HG02943 (cell line): ENCODE results near the gene ZFYVE28.

Experiments used
- ATAC-seq: cut with Tn5 transposase; IDR thresholded peaks from one replicate; pipeline ENCODE4 v1.9.1; 2021; ENCODE audit warnings: mild to moderate bottlenecking, low read depth, moderate library complexity; ENCODE audit not compliant: unreplicated experiment

Gene ZFYVE28

DNA sequence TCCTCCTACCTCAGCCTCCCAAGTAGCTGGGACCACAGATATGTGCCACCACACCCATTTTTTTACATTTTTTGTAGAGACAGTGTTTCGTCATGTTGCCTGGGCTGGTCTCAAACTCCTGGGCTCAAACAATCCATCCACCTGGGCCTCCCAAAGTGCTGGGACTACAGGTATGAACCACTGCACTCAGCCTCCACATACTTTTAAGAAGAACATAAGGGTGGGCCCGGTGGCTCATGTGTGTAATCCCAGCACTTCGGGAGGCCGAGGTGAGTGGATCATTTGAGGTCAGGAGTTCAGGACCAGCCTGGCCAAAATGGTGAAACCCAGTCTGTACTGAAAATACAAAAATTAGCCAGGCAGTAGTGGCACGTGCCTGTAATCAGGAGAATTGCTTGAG lies 105.1 kb downstream of the ZFYVE28 start:
- no peak for ATAC-seq

DNA sequence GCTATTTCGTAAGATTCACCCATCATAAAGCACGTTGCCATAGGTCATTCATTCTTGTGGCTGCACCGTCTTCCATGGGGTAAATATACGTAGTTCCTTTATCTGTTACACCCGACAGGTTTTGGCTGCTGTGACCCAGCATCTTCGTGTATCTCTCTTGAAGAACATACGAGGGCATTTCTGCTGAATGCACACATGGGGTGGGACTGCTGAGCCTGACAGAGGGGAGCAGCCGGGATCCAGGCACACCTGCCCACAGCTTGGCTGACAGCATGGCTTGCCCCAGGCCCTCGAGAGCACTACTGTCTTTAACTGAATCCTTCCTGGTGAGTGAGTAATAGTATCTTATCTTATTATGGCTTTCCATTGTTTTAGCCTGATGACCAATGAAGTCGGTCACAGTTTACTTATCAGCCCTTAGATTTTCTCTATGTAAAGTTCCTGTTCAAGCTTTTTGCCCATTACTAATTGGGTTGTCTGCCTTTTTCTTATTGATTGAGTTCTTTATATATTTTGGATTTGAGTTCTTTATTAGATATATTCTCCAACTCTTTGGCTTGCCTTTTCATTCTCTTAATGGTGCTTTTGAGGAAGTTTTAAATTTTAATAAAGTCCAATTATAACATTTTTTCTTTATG lies 111.6 kb downstream of the ZFYVE28 start:
- no peak for ATAC-seq

DNA sequence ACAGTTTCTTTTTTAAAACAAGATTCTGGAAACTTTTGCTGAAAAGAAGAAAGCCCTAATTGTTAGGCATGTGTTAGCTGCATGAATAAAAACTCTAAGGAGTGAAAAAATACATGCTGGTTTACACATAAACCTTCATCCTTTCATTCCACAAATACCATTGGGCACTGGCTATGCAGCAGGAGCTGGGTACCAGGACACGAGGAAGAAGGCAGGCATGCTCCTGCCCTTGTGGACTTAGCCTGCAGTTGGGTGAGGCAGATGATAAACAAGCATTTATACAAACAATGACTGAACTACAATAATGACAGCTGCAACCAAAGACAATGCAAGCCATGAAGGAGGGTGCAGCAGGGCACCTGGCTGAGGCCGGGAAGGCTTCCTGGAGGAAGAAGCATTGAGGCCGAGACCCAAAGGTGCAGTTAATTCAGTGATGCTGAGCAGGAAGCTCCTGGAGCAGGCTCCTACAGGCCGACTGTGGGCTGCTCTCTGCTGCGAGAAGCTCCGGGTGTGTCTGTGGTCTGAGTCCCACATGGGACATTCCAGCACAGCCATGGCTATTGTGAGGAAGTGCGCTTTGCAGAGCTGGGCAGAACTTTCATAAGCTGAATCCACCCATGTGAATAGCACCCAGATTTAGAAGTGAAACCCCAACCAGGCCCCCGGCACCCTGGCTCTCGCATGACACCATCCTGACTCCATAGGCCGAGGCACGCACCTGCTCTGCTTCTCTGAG lies 112.5 kb downstream of the ZFYVE28 start:
- ATAC-seq, result no peak

DNA sequence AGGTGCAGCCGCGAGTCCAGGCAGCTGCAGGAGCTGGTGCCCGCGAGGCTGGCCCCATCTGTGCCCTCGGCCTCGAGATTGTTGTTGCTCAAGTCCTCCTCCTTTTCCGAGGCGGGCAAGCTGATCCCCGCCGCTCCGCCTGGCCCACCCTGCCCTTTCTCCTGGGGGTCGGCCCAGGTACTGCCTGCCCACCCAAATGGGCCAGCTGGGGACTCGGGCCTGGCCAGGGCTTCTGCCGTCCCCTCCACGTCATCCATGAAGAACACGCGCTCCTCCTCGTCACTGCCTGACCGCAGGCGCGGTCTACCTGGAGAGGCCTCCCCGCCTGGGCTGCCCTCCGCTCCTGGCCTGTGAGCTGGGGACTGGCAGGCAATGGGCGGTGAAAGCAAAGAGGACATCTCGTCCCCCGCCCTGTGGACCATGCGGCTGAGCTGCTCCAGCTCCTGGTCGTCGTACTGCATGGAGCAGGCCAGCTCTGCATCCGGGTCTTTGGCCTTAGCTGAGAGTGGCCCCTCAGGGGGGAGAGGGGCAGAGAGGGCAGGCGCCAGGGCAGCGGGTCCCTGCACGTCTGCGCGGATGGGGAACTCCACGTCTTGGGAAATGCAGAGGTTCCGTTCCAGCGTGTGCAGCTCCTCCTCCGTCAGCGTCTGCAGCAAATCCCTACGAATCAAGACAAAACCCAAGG lies 113.4 kb downstream of the ZFYVE28 start:
- no peak for ATAC-seq

DNA sequence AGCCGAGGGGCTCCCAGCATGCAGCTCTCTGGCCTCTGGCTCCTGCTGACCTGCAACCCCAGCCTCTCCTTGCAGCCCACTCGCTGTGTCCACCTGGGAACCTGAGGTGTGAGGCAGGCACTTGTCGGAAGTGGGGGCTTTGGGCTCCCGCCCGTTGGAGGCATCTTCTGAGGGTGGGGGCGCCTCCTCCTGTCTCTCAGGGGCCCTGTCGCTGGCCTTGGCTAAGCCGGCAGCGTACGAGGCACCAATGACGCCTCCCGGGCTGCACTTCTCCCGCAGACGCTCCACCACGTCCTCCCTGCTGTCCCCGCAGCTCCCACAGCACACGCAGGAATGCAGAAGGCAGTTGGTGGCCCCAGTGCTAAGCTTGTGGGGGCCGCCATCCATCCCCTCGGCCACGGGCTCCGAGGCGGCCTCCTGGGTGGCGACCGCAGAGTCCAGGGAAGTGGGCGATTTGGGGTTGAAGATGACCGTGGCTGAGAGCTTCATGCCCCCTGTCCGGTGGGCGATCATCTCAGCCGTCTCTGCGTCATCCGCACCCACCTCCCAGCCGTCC lies 114.0 kb downstream of the ZFYVE28 start:
- no peak for ATAC-seq

DNA sequence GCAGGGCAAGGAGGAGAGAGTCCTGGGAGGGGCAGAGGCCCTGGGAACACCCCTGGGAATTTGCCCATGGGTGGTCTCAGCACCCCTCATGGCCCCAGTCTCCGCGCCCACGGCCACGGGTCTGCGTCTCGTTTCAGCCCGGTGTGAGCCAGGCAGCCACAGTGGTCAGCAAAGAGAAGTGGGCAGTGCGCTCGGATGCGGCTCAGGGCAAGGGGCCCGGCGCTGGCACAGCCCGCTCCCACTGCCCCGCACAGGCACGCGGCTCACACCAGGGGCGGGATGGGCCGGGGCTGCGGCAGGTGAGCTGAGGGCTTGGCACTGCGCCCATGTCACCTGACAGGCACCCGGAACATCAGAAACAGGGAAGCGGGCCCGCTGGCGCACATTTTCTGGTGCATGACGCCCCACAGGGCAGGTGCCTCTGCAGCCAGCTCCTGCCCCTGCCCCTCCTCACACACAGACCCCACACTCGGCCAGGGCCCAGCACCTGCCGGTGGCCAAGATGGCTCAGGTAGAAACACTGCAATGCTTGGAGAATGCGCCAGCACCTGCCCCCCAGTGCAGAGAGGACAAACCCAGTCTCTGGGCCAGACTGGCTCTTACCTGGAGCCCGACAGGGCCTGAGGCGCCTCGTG lies 114.6 kb downstream of the ZFYVE28 start:
- ATAC-seq, result no peak

DNA sequence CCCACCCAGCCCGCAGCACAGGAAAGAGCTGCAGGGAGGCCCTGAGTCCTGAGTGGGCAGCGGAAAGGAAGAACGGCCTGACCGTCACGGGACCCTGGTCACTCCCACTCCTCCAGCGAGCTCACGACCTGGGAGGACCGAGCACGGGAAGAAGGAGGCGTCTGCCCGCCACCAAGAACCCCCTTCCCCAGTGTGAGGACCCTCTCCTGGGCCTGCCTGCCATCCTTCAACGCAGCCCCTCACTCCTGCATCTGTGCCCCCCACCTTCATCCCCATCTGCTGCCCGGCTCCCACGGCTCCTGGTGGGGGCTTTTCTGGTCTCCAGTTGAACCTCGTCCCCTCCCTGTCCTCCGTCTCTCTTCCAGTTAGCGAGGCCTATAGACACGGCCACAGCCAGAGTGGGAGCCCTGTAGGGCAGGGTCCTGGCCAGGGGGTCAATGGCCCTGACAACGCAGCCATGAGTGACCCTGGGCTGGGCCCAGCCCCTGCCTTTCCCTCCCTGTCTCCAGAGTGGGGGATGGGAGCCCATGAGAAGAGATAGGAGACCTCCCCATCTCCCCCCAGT lies 115.2 kb downstream of the ZFYVE28 start:
- ATAC-seq, result no peak

DNA sequence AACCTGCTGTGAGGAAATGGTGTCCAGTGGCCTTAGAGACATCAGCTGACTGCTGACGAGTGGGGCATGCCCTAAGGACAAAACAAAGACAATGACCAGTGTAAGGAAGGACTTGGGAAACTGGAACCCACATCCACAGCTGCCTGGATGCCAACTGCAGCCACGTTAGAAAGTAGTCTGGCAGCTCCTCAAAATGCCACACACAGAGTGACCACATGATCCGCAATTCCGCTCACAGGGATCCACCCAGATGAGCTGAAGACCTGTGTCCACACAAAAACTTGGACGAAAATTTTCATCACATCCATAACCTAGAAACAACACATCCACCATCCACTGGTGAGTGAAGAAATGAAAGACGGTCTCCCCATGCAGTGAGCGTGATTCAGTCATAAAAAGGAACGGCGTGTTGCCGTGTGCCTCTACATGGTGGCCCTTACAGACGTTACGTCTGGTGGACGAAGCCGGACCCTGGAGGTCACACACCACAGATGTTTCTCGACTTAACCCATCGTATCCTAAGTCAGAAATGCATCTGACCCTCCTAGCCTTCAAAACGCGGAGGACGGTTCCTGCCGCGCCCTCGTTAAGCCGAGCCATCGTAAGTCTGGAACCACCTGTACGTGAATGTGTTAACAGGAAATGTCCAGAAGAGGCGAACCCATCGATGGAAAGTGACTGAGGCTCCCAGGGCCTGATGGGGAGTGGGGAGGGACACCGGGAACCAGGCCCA lies 115.9 kb downstream of the ZFYVE28 start:
- ATAC-seq, result no peak

DNA sequence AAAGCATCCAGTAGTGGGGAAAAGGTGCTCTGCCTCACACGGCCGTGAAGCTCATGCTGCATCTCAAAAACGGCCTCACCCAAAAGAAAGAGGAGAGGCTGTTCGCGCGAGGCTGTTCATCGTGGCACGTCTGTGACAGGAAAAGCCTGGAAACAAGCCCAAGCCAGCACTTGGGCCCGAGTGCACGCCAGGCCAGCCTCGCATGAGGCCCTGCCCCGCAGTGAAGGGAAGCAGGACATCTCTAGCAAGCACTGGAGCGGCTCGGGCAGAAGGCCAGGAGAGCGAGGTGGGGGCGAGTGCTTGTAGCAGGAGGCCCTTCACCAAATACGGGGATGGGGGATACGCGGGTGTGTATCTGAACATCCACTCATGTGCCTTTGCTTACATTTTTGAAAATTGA lies 116.6 kb downstream of the ZFYVE28 start:
- ATAC-seq, result no peak

DNA sequence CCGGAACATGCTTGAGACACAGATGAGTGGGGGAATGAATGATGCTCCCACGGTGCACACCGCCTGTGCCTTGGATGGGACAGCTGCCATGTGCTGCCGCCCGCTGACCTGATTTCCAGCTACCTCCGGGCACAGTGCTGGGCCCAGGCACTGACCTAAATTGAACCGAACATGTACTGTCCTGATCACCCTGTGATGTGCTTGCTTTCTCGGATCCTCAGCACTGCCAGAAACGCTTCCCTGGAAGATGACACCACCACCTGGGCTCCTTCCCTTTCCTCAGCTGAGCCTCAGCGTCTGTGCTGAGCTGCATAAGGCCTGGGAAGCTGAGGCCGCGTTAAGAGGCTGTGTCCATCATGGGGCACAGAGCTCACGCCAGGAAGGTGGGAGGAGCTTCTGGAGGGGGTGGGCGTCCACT lies 117.2 kb downstream of the ZFYVE28 start:
- ATAC-seq, result no peak

DNA sequence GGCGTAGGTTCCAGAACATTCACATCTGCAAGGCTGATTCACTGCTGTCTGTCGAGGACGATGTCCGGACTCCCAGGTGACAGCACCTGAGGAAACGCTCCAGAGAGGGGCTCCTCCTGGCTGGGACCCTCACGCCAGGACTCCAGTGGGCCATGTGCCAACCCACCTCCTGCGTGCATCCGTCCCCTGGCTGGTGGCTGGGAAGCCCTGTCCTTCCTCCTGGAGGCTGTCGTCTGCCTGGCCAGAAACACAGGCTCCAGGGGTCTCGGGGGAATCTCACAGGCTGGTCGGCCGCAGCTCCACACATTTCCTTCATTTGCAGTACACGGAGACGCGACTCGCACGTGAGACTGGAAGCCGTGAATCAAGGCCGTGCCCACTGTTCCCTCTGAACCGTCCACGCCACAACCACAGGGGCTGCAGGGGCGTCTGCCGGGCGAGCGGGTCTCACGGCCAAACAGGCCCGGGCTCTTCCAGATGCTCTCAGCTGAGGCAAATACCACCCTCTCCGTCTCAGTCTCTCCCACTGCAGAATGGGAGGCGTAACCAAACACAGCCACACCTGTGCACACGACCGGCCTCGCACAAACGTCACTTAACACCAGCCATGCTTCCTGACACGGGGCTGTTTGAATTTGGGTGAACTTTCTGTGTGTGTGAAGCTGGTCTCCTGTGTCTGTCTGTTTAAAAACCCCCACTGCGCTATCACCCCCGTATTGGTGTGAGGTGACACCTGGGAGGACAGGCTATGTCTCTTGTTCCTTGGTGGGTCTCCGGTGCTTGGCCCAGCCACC lies 117.8 kb downstream of the ZFYVE28 start:
- ATAC-seq, result no peak

DNA sequence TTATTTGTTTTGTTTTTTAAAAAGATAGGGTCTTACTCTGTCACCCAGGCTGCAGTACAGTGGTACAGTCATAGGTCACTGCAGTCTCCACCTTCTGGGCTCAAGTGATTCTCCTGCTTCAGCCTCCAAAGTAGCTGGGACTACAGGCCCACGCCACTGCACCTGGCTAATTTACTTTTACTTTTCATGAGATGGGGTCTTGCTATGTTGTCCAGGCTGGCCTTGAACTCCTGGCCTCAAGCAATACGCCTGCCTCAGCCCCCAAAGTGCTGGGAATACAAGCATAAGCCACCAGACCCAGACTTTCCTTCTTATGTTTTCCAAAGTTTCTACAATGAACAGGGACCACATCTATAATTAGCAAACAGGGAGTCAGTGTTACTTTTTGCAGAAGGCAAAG lies 118.7 kb downstream of the ZFYVE28 start:
- ATAC-seq, result no peak

DNA sequence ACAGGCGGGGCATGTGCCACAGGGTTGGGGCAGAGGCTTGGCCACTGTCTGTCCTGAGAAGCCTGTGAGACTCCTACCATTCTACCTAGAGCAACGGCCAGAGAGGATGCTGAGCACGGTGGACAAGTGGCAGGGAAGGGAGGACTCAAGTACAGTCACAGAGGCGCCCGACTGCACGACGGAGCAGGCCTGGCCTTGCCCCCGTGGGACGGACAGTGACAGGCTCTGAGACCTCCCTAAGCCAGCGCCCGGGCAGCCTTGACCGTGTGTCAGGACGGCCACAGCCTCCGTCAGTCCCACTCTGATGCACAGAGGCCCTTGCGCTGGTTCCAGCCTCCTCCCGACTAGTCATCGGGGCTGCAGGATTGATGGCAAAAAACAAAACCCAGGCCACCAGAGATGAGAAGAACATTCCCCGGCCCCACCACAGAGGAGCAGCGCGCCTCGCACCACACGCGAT lies 119.9 kb downstream of the ZFYVE28 start:
- ATAC-seq, result no peak

DNA sequence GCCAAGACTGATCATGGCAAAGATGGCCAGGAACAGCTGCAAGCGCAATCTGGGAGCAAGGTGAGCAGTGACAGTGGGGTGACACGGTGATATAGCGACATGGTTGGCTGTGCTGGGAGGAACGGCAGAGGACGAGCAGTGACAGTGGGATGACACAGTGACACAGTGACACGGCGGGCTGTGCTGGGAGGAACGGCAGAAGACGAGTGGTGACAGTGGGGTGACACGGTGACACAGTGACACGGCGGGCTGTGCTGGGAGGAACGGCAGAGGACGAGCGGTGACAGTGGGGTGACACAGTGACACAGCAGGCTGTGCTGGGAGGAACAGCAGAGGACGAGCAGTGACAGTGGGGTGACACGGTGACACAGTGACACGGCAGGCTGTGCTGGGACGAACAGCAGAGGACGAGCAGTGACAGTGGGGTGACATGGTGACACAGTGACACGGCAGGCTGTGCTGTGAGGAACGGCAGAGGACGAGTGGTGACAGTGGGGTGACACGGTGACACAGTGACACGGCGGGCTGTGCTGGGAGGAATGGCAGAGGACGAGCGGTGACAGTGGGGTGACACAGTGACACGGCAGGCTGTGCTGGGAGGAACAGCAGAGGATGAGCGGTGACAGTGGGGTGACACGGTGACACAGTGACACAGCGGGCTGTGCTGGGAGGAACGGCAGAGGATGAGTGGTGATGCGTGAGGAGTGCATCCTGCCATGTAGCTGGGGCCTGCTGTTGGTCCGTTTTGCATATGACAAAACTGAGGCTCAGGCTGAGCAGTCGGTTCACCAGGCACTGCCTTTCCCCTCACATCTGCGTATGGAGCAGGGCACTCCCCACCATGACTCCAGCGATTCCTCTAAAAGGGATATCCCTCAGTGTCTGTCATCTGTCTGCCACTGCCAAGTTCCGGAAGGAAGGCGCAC lies 120.6 kb downstream of the ZFYVE28 start:
- ATAC-seq, result no peak

DNA sequence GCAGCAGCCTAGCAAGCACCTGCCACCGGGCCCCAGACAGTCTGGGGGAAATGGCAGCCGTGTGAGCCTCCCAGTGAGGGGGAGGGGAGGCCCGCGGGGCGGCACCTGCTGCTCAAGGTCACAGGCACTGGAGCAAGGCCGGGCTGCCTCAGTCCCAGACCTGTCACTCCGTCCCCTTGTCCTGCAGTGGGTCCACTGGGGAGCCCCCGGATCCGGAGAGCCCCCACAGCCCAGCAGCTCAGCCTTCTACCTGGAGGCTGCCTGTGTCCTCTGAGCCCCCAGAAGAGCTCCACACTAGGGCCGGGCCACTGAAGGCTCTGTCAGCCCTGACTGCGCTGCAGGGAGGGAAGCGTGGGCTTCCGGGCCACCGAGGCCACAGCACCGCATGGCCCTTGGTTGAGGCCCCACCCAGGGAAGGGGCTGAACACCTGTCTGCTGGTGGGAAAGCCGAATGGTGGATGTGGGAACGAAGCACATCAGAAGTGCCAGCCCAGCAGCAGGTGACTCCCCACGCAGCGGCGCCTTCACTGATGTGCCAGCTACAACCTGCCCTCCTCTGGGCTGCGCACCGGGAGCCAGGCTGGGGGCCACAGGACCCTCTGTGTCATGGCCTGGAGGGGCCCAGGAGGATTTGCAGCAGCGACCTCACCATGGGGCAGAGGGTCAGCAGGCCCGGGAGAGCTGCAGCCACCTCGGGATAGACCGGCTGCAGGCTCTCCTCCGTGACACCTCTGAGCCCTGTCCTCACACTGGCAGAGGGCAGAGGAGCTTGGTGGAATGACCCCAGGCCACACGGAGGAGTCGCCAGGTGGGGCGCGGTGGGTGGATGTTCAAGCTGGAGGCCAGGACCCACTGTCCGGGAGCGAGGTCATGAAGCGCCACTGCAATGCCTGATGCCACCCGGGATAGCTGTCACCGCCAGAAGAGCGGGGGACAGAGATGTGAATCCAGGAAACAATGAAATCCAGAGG lies 121.5 kb downstream of the ZFYVE28 start:
- no peak for ATAC-seq

DNA sequence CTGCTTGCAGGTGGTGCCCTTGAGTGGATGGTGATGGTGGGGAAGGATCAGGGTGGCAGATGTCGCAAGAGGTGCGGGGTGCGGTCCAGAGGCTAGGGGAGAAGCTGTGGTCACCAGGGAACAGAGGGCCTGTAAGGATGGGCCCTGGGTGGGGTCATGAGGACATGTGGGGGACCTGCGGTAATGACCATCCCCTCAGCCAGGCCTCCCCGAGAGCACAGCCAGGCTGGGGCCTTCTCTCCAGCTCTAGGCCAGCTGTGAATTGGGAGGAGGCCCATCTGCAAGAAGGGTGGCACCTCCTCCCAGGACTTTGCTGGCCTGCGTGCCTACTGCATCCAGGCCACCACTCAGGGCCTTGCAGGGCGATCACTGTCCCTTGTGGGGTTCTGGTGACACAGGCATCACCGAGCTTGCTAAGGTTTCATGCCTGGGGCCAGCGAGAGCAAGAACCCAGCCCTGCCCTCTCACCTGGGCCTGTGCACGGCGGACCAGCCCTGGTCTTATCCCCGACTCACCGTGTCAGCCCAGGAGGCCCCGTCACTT lies 122.5 kb downstream of the ZFYVE28 start:
- ATAC-seq, result no peak

DNA sequence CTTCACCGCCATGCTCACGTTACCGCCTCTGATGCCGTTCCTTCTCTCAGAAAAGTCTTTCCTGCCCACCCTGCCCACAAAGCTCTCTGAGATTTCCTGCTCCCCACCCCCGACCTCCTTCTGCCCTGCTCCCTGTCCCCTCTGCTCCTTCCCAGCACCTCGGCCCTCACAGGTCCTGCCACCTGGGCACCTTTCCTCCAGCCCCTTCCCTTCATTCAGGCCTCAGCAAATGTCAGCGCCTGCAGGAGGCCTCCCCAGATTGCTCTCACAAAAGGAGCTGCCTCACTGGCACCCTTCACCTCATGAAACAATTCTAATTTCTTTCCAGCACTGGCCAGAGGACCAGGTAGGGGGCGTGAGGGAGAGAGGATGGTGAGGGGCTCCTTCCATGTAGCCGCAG lies 122.9 kb downstream of the ZFYVE28 start:
- no peak for ATAC-seq
